Choroid plexus epithelial cell (primary cell): ENCODE measurements around the gene LINS1.

ENCODE experiments used
- DNase-seq: peaks from one replicate; pipeline ENCODE4 v3.0.0-alpha.2; 2010; ENCODE audit warnings: low read depth
- H3K4me3 ChIP-seq: 2 replicates; pipeline ENCODE4 v1.5.1; 2011; ENCODE audit warnings: low read depth, mild to moderate bottlenecking, control low read depth, low read length, moderate library complexity
- CTCF ChIP-seq: conservative IDR thresholded peaks from 2 replicates; pipeline ENCODE4 v1.5.1; 2011; ENCODE audit warnings: low read depth, mild to moderate bottlenecking, control low read depth, inconsistent platforms, low read length, moderate library complexity

Gene LINS1

GRCh38 chr15:100602064-100602822 lies at the start of gene LINS1, which contains the start of gene ASB7:
Gene LINS1 (minus strand): TSS chr15:100602184. CDS start chr15:100580842, 21,342 bp downstream.
Gene ASB7 (plus strand): TSS chr15:100602589. CDS start chr15:100612217, 9,628 bp downstream.
- peak within 1 kb of the TSS; percentile 92 for H3K4me3 ChIP-seq
- DNase-seq, result peak; percentile 100
- TF ChIP-seq CTCF, result no peak

- no peak for DNase-seq
- no peak overlapping the region for H3K4me3 ChIP-seq
- peak; percentile 22 for TF ChIP-seq CTCF
Observed at GRCh38 chr15:100651253-100651652, 49.3 kb upstream of the LINS1 start.

- DNase-seq, result no peak
- H3K4me3 ChIP-seq, result no peak overlapping the region
- no peak for TF ChIP-seq CTCF
Observed at GRCh38 chr15:100650685-100651084, 48.7 kb upstream of the LINS1 start.

- DNase-seq, result no peak
- H3K4me3 ChIP-seq, result no peak overlapping the region
- no peak for TF ChIP-seq CTCF
Observed at GRCh38 chr15:100648951-100649350, 47.0 kb upstream of the LINS1 start.

GRCh38 chr15:100645671-100646070 lies 43.7 kb upstream of the LINS1 start:
- no peak overlapping the region for H3K4me3 ChIP-seq
- no peak for TF ChIP-seq CTCF
- DNase-seq, result no peak

- no peak overlapping the region for H3K4me3 ChIP-seq
- TF ChIP-seq CTCF, result no peak
Observed at GRCh38 chr15:100642950-100643338, 41.0 kb upstream of the LINS1 start.

GRCh38 chr15:100642213-100642949 lies 40.4 kb upstream of the LINS1 start:
- H3K4me3 ChIP-seq, result no peak overlapping the region
- DNase-seq, result peak; percentile 37
- TF ChIP-seq CTCF, result no peak

More at GRCh38 chr15:100642950-100643338, 41.0 kb upstream of the LINS1 start:
- no peak for DNase-seq
